GM19193 (cell line): Measurements from ENCODE around the gene TRABD.

ENCODE experiments used
- POLR2A ChIP-seq: IDR thresholded peaks from 4 replicates; pipeline ENCODE4 v1.6.1; 2011; ENCODE audit not compliant: insufficient read depth, insufficient read length; ENCODE audit errors: extremely low read depth

The TRABD gene

DNA sequence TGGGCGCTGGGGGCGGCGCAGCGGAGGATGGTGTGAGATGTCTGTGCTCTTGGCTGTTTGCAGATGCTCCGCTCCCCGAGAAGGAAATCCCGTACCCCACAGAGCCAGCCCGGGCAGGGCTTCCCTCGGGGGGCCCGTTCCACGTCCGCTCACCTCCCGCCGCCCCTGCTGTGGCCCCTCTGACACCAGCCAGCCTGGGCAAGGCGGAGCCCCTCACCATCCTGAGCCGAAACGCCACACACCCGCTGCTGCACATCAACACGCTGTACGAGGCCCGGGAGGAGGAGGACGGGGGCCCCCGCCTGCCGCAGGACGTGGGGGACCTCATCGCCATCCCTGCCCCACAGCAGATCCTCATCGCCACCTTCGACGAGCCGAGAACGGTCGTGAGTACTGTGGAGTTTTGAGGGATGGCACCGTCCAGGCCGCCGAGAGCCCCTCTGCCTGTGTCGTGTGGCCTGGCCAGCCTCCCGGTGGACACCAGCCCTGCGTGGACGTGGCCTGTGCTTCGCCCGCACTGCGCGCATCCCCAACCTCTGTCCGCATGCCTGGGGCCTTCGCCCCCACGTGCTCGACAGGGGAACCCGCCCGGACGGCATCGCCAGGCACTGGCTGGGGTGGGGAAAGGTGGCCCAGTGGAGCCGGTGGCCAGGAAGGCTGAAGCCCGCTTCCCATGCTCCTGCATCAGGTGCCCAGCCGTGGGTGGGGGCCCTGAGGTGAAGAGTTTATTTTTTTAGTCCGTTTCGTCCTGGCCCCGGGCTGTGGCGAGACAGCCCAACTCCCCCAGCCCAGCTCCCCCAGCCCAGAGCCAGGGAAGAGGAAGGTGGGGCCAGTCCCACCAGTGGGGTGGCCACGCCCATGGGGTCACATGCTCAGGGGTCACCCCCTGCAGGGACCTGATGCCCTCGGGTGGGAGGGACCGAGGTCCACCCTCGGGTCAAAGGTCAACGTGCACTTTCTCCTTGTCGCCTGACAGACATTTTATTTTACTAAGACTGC, 6.5 kb upstream of the TRABD start:
- TF ChIP-seq POLR2A, result no peak

DNA sequence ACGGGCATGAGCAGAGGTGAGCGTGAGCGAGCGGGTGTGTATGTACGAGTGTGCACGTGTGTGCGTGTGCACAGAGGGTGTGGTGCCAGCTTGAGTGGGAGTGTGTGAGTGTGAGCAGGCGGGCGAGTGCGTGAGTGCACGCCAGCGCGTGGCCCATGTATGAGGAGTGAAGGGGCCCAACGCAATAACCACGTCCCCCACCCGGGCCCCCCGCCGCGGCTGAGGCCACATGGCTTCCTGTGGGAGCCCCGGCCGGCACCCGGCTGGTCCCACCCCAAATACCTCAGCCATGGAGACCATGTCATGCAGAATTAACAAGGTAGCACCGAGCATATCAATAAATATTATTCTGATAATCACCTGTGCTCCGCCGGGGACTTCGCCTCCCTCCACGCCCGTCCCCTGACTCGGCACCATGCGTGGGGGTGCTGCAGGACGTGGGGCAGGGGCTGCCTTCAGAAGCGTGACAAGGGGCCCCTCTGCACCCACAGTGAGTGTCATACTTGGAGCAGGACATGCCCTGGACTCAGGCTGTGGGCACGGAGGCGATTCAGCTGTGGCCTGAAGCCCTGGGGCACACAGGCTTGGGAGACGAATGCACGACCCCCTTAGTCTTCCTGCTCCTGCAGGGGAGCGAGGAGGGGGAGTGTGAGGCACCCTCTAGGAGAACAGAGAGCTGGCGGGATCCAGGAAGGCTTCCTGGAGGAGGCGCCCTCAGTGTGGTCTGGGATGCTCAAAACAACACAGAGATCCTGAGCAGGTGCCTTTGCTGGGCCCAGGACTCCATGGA, 5.6 kb upstream of the TRABD start:
- no peak for TF ChIP-seq POLR2A

DNA sequence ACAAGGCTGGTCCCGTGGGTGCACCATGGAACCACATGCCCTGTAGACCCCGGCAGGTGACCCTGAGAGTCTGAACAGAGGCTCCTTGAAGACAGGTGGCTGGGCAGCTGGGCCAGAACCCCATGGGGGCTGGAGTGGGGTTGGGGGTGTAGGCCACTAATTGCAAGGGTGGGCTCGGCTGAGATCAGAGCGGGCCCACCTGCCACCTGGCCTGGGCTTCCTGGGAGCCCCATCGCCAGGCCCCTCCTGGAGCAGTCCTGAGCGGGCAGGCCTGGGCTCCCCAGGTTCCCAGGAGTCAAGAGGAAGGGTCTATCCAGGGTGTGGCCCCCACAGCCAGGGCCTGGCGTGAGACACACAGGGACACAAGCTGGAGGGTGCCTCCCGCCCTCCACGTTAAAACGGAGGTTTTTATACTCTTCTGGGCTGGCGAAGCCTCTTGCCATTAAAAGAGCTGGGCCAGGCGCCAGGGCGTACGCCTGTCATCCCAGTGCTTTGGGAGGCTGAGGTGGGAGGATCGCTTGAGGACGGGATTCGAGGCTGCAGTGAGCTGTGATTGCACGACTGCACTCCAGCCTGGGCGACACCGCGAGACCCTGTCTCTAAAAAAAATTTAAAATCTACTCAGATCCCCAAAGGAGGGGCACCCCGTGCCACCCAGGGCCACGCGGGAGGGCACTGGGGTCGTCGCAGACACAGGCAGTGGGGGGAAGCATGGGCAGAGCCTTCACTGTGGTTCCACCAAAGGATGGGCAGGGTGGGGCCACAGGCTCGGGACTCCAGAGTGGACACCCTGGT, 4.8 kb upstream of the TRABD start:
- TF ChIP-seq POLR2A, result no peak

DNA sequence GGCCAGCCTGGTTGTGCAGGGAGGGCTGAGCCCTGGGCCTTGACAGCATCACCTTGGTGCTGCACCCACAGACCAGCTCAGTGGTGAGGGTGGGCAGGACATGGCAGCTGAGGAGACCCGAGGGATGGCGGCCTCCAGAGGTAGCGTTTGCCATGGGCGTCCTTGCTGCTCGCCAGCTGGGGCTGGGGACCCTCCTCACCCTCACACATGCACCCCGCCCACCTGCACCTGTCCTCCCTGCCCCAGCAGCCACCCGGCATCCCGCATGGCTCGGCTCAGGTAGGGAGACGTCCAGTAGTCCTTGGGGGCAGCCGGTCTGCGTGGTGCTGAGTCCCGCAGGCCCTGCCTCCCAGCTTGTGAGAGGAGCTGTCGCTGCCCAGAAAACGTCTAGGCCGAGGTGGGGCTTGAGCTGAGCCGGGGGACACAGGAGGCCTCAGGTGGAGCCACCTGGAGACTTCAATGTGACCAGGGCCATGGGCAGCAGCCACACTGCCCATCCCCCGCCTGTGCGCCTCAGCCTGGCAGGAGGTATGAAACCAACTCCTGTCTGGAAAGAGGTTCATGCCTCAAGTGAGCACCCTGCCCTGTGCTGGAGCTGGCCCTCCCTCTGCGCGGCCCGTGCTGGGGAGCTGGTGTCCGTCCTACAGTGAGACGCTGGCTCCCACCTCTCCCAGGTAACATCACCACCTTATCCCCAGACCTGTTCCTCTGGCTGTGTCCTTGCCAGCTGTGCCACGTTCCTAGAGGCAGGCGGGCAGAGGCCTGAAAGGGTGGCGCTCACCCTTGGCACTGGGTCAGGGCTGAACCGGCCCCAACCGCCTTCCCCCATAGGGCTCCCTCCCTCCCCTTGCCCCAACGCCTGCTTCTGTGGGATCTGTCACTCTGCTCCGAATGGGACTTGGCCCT, 3.3 kb upstream of the TRABD start:
- TF ChIP-seq POLR2A, result no peak

DNA sequence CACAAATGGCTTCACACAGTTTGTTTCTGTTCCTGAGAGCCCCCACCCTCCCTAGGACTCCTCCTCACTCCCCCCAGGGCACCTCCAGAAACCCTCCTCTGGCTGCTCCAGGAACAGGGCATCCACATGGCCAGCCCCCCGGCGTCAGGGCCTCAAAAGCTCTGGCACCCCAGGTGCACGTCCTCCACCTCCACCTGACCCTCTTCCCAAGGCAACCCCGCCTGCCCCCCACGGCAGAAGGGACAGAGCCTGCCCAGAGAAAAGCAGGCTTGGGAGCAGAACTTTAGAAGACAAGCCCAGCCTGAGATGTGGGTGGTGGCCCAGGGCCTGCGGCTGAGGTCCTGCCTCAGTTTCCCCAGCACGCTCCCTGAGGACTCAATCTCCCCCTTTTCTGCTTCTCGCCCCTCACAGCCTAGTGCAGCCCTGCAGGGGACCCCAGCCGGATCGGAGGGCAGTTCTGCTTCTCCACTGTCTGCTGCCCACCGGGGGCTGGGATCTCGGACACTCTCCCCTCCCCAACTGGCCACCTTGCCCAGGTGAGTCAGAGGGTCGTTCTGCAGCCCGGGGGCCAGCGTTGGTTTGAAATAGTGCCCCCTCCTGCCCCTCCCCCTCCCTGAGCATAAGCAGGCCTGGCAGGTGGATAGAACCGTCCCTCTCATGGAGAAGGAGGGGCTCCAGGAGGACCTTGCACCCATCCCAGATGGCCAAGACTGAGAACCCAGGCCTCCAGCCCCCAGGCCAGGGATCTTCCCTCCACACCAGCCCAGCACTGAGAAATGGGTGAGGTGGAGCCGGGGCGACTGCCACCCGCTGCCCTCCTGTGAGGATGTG, 2.4 kb upstream of the TRABD start:
- TF ChIP-seq POLR2A, result no peak

DNA sequence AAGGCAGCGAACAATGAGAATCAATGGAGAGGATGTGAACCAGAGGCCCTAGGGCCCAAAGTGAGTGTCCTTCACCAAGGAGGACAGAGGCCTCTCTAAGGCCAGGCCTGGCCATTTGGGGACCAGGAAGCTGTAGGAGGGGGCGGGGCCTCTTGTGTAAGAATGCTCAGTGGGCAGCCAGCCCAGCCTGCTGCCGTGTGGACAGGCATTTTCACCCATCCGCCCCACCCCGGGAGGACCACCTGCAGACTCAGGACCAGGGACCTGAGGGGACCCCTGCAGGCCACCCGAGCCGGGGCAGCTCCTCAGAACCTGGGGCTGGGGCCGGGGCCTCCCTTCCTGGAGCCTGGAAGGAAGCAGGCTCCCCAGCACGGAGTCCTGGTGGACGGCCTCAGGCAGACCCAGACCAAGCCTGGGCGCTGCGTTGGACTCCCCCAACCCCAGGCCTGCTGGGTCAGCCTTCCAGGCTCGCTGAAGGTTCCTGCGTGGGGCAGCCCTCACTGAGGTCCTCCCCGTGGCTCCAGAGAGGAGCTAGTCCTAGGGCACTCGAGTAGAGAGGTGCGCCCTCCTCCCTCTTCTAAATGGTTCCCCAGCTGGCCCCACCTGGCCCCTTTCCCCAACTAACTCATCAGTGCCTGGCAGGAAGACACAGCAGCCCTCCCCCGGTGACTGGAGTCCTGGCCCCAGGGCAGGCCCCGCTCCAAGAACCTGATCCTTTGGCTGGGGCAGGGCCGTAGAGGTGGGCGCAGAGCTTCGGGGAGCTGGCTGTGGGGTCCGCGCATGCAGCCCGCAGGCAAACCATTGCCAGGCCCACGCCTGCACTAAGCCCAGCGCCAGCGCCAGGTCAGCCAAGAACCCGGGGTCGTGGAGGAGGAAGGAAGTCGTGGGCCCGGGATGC, 1.5 kb upstream of the TRABD start:
- no peak for TF ChIP-seq POLR2A

DNA sequence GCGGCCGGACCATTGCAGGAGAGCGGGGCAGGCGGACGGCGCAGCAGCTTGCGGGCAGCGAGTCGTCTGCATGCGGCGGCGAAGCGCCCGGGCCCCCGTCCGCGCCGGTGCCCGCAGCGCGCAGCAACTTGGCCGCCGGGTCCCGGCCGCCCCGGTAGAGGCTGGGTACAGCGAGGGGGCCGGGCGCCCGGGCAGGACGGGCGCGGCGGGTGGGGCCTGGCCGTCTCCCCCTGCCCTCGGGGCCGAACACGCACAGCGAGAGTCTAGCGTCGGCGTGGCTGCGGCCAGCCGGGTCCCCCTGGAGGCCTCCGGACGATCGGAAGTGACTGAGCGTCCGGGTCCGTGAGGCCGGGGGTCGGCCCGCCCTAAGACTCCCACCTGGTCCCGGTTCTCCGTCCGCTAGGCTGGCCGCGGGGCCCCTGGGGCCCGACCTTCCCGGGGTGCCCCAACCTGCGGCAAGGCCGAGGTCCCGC, 775 bp upstream of the TRABD start:
- TF ChIP-seq POLR2A, result no peak

DNA sequence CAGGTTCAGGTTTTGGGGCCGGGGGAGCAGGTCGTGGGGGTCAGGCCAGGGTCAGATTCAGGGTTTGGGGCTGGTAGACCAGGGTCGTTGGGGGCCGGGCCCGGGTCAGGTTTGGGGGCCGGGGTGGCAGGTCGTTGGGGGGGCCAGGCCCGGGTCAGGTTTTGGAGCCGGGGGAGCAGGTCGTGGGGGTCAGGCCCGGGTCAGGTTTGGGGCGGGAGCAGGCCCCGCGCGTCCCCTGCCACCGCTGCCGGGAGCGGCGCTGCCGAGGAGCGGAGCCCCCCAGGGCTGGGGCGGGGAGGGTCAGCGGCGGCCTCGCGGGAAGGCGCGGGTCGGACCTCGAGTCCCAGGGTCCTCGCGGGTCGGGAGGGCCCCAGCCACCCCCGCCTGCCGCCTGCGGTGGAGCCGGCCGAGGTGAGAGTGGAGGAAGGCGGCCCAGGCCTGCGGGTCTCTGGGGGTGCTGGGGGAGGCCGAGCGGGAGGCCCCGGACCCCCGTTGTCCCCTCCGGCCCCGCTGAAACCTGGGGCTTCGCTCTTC, 535 bp downstream of the TRABD start:
- TF ChIP-seq POLR2A, result no peak

DNA sequence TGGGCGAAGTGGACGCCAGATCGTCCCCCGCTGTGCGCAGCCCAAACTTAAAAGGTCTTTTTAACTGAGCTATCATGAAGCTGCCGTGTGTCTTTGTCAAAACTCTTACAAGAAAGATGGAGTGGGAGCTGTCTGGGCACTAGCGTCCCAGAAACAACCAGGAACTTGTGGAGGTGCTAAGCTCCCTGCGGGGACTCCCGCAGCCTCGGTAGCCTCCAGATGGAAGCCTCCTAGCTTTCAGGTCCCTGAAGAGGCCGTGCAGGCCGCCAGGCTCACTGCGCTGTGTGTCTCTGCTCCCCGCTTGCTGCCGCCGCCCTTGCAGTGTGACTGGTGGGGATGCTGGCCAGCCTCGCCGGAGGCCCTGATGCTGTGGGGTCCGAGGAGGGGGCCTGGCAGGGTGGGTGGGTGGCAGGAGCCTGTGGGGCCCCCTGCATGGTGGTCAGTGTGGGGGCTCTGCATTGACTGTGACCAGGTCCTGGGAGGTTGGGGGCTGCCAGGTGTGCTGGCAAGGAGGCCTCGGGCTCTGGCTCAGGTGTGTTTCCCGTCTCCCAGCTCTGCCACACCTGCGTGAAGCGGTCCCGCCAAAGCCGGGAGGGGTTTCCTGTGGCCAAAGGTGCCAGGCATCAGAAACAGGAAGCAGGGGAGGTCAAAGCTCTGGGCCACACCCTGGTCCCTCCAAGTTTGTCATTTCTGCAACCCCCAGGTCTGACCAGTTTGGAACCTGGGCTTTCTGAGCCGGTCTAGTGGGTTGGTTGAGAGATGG, 1.2 kb downstream of the TRABD start:
- no peak for TF ChIP-seq POLR2A

DNA sequence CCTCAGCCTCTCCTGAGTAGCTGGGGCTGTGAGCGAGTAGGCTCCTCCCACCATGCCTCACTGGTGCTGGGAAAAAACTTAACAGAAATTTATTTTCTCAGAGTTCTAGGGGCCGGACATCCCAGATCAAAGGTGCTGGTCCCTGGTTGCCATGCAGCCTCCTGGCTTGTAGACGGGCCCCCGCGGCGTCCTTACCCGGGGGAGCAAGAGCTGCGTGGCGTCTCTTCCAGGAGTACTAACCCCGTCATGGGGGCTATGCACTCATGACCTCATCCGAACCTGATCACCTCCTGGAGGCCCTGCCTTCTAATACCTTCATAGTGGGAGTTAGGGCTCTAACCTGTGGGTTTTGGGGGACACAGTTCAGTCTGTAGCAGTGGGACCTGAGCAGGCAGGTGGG, 2.6 kb downstream of the TRABD start:
- no peak for TF ChIP-seq POLR2A
